Type B pancreatic cell (in vitro differentiated cells): ENCODE data around the gene PARD6B. TPM values are rescaled to one million over a fixed set of nuclear protein-coding genes. Genes with fewer than 3 reads are reported as not detected.
"Not testable (repeated sequence)": the region's sequence is repeated elsewhere in the genome, so short reads cannot be mapped to it uniquely, and the experiment has no call there.

Experiments used
- DNase-seq: peaks from one replicate; pipeline ENCODE4 v3.0.0; 2021; ENCODE audit warnings: mixed read lengths; ENCODE audit not compliant: unreplicated experiment; ENCODE audit errors: extremely low spot score
- H3K27ac Mint-ChIP-seq: 2 replicates; pipeline ENCODE4 v1.8.0; 2021; ENCODE audit warnings: mild to moderate bottlenecking, mixed read lengths
- H3K27me3 Mint-ChIP-seq: 2 replicates; pipeline ENCODE4 v1.8.0; 2021; ENCODE audit warnings: mixed read lengths
- H3K36me3 Mint-ChIP-seq: 2 replicates; pipeline ENCODE4 v1.8.0; 2021; ENCODE audit warnings: mixed read lengths
- H3K4me1 Mint-ChIP-seq: one replicate; pipeline ENCODE4 v1.8.0; 2021; ENCODE audit warnings: mixed read lengths; ENCODE audit not compliant: unreplicated experiment
- H3K4me3 Mint-ChIP-seq: 2 replicates; pipeline ENCODE4 v1.8.0; 2021; ENCODE audit warnings: mild to moderate bottlenecking, mixed read lengths
- H3K9me3 Mint-ChIP-seq: 2 replicates; pipeline ENCODE4 v1.8.0; 2021; ENCODE audit warnings: mixed read lengths
- CTCF ChIP-seq: fragments of 200-600 bp; sonication (generic); conservative IDR thresholded peaks from 2 replicates; pipeline ENCODE4 v1.5.0; 2021; ENCODE audit warnings: antibody characterized with exemption, mild to moderate bottlenecking
- total RNA-seq: library from RNA; stranded (reverse); gene quantifications from 2 replicates; pipeline ENCODE4 v1.2.1, GENCODE V29; 2021; ENCODE audit warnings: low replicate concordance

The PARD6B gene
- total RNA-seq, 1 donor from 2014 or later: 27.7 TPM

DNA sequence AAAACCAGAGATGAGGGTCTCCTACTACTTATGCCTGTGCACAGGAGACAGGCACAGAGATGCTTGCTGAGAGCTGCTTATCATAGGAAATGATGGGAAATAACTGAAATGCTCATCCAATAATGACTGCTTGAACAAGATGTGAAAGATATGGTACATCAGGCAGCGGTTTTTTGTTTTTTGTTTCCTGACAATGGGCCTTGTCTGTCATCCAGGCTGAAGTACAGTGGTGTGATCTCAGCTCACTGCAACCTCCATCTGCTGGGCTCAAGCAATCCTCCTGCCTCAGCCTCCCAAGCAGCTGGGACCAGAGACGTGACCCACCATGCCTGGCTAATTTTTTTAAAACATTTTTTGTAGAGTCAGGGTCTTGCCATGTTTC, 38.8 kb upstream of the PARD6B start:
- peaks cover 28% of the 10 kb centered on the region for H3K27me3 Mint-ChIP-seq
- H3K4me3 Mint-ChIP-seq: peak overlapping the region; percentile 83
- no peak for DNase-seq
- peaks cover 34% of the 10 kb centered on the region for H3K4me1 Mint-ChIP-seq
- H3K36me3 Mint-ChIP-seq: no peaks in the 10 kb centered on the region
- peak overlapping the region; percentile 80 for H3K27ac Mint-ChIP-seq
- no peak for TF ChIP-seq CTCF
- H3K9me3 Mint-ChIP-seq: no peaks in the 10 kb centered on the region

GRCh38 chr20:50693001-50693400, 38.4 kb upstream of the PARD6B start:
- Mint-ChIP-seq H3K9me3 (no peaks in the 10 kb centered on the region), H3K27ac (no peak overlapping the region), H3K36me3 (no peaks in the 10 kb centered on the region), H3K27me3 (peaks cover 28% of the 10 kb centered on the region), H3K4me3 (no peak overlapping the region), H3K4me1 (peaks cover 34% of the 10 kb centered on the region)
- no peak for DNase-seq
- no peak for TF ChIP-seq CTCF

GRCh38 chr20:50694379-50695134, 36.8 kb upstream of the PARD6B start:
- no peak for TF ChIP-seq CTCF
- no peak for DNase-seq
- Mint-ChIP-seq H3K4me3 (peak overlapping the region; percentile 23), H3K36me3 (no peaks in the 10 kb centered on the region), H3K4me1 (peaks cover 34% of the 10 kb centered on the region), H3K9me3 (no peaks in the 10 kb centered on the region), H3K27ac (peak overlapping the region; percentile 11), H3K27me3 (peaks cover 26% of the 10 kb centered on the region)

DNA sequence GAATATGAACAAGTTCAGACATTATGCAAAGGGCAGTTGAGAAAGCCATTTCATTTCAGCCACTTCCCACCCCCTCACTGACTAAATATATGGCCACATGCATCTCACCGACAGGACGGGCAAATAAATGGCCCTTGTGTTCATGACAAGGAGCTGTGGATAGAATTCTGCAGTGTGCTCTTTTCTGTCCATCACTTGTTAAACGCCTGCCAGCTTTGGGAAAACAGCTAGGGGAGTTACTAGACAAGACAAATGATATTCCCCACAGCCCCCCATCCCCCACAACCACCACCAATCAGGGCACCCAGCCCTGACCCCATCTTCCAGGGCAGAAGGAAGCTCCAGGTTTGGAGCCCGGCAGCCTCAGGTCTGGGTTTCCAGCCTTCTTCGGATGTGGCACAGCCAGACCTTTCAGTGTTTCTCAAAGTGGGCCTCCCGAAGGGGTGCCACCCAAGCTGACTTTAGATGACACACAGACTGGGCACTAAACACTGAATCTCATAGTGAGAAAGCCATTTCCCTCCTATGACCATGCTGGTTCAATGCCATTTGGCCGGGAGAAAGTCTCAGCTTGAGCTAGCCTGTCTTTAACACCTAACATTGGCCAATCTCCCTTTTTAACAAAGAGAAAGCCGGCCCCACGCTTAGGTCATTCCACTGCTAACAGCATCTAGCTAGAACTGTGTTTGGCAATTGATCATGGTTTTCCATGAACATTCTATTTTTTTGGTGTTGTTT, 36.1 kb upstream of the PARD6B start:
- Mint-ChIP-seq H3K4me3 (peak overlapping the region; percentile 23), H3K27ac (peak overlapping the region; percentile 11), H3K9me3 (no peaks in the 10 kb centered on the region), H3K36me3 (no peaks in the 10 kb centered on the region), H3K4me1 (peaks cover 29% of the 10 kb centered on the region), H3K27me3 (peaks cover 20% of the 10 kb centered on the region)
- no peak for TF ChIP-seq CTCF
- no peak for DNase-seq

DNA sequence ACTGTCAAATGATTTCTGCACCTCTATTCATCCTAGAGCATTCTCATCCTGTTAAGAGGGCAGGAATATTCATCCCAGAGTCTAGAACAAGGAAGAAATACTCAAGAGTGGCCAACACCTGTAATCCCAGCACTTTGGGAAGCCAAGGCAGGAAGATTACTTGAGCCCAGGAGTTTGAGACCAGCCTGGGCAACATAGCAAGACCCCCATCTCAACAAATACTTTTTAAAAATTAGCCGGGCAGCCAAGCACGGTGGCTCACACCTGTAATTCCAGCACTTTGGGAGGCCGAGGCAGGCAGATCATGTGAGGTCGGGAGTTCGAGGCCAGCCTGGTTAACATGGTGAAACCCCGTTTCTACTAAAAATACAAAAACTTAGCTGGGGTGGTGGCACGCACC, 33.1 kb upstream of the PARD6B start:
- peaks cover 28% of the 10 kb centered on the region for H3K4me1 Mint-ChIP-seq
- H3K27me3 Mint-ChIP-seq, H3K9me3 Mint-ChIP-seq, H3K36me3 Mint-ChIP-seq, H3K4me3 Mint-ChIP-seq, DNase-seq, H3K27ac Mint-ChIP-seq: not testable (repeated sequence)

DNA sequence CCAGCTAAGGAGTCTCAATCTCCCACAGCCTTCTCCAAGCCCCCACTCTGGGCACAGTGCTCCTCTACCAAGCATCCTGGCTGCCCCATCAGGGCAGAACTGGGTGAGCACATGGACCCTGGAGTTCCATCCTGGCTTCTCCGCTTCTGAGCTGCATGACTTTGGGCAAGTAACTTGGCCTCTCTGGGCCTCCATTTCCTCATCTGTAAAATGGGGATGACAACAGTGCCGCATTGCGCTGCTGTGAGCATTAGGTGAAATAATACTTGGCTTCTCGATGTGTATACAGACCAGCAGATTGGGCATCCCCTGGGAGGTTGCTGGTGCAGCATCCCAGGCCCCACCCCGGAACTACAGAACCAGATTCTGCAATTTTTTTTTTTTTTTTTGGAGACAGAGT, 31.7 kb upstream of the PARD6B start:
- no peak overlapping the region for H3K4me3 Mint-ChIP-seq
- H3K4me1 Mint-ChIP-seq: peaks cover 25% of the 10 kb centered on the region
- H3K27ac Mint-ChIP-seq: no peak overlapping the region
- peaks cover 2% of the 10 kb centered on the region for H3K27me3 Mint-ChIP-seq
- no peaks in the 10 kb centered on the region for H3K9me3 Mint-ChIP-seq
- no peak for TF ChIP-seq CTCF
- no peak for DNase-seq
- no peaks in the 10 kb centered on the region for H3K36me3 Mint-ChIP-seq
